ENCODE results near the gene RHOBTB1.

The RHOBTB1 gene

DNA sequence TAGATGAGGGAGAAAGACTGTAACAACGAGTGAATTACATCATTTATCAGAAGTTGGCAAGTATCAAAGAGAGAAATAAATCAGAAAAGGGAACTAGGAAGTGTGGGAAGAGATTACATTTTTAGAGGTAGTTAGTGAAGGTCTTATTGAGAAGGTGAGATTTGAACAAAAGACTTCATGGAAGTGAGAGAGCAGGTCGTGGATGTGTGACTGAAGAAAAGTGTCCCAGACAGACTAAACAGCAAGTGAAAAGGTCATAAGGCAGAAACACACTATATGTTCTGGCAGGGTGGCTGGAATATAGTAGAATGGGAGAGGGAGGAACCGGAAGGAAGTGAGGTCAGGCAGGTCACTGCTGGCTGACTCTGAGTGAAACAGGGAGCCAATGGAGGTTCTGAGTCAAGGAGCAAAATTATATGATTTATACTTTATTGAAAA is 35.7 kb upstream of the RHOBTB1 start:
- H3K4me3 ChIP-seq (ENCODE audit: low read depth, low read length): no peak overlapping the region
- TF ChIP-seq, protein P1, sequence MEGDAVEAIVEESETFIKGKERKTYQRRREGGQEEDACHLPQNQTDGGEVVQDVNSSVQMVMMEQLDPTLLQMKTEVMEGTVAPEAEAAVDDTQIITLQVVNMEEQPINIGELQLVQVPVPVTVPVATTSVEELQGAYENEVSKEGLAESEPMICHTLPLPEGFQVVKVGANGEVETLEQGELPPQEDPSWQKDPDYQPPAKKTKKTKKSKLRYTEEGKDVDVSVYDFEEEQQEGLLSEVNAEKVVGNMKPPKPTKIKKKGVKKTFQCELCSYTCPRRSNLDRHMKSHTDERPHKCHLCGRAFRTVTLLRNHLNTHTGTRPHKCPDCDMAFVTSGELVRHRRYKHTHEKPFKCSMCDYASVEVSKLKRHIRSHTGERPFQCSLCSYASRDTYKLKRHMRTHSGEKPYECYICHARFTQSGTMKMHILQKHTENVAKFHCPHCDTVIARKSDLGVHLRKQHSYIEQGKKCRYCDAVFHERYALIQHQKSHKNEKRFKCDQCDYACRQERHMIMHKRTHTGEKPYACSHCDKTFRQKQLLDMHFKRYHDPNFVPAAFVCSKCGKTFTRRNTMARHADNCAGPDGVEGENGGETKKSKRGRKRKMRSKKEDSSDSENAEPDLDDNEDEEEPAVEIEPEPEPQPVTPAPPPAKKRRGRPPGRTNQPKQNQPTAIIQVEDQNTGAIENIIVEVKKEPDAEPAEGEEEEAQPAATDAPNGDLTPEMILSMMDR (IDR thresholded peaks at IDR 0.05; ENCODE audit: borderline replicate concordance, insufficient read depth, low read depth, low read length): no peak

DNA sequence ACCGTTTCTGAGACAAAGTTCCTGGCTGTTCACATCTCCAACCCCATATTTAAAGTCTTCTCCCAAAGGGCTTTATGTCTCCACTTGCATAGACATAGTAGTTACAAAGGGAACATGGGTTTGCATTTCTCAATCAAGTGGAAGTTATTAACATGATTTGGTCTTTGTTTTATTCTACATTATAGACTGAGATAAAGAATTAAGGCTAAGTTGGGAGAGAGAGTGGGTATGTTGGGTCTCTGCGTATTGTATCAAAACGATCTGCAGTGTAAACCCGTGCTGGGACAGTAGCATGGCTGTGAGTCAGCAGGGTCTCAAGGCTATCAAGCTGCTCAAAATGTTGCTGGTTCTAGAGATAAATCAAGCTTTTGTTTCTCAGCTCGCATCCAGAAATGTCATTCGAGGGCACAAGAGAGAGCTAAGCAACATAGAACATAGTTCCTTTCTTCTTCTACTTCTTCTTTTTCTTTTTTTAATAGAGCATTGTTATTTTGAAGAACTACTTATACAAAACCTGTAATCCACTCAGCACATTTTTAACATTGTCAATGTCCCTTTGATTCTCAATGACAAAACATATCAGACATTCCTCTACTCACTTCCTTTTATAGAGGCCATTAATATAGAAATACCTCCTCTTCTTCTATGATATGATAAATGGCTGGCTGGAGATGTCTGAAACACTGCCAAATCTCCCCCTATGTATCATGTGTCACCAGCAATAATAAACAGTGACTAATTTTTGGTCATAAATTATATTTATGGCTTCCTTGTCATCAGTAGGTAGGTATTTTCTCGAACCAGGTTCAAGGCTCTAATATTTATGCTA is 34.5 kb upstream of the RHOBTB1 start:
- TF ChIP-seq, protein P1 (IDR thresholded peaks at IDR 0.05; ENCODE audit: borderline replicate concordance, insufficient read depth, low read depth, low read length): no peak
- no peak overlapping the region for H3K4me3 ChIP-seq (ENCODE audit: low read depth, low read length)

DNA sequence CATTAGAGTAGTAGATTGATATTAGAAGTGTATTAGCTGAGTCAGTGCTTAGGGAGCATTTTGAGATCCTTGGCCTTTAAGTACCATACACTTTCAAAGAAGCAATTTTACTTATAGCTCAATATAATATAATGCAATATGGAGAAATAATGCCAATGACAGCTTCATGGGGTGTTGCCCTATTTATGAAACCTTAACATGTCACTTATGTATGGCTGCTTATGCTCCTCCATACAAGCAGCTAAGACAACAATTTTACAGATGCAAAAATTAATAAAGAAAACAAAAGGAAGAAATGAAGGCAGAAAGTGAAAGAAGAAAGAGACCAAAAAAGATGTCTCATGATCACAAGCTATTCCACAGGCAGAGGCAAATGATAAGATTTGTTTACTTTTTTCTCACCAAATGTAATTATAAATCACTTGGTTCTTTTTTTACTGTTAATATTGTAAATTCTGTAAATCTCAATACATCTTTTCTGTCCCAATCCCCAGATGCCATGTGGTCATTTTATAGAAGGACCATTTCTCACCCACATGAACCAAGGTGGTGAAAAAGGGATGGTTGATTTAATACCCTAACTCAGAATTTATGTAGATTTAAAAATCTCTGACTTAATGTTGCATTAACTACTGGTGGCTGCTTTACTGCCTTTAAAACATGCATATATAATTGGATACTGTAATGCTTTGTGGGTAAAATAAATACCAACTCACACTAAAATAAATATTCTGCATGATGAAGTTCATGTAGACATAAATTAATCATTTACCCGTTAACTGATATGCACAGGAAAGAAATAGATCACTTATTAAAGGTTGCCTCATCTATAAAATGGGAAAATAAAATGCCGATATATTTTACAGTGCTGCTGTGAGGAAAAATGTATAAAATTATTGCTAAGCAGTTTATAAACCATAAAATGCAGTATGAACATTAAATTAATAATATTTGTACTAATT is 33.5 kb upstream of the RHOBTB1 start:
- TF ChIP-seq, protein P1 (IDR thresholded peaks at IDR 0.05; ENCODE audit: borderline replicate concordance, insufficient read depth, low read depth, low read length): no peak
- no peak overlapping the region for H3K4me3 ChIP-seq (ENCODE audit: low read depth, low read length)

DNA sequence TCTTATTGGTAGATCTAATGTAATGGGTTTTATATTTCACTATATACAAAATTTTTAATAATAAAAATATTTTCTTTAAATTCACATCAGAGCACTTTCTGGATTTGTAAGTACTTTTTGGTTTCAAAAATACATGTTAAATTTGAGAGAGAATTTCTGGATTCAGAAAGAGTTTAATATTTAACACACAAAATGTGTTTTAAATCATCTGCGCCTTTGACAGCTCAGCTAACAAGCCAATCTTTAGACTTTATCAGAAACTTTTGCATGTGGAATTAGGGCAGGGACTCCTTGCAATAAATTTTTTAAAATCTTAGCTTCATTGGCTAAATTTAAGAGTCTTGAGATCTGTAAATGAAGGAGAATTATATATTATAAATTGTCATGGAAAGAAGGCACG is 32.7 kb upstream of the RHOBTB1 start:
- TF ChIP-seq, protein P1 (IDR thresholded peaks at IDR 0.05; ENCODE audit: borderline replicate concordance, insufficient read depth, low read depth, low read length): no peak
- H3K4me3 ChIP-seq (ENCODE audit: low read depth, low read length): no peak overlapping the region

DNA sequence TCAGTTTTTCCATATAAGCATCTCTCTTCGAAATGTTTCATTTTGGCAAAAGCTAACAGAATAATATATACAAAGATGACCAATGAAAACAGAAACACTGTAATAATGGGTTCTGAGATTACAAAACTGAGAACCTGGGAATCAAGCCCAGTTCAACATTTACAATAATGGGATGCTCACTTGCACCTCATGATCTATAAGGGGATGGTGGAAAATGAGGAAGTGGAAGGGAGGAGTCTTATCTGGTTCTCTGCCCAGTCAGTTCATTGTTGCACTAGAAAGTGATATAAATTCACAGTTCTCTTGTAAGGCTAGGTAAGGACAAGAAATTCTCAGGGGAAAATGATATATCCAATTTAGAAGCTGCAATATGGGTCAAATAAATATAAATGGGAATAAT is 31.7 kb upstream of the RHOBTB1 start:
- TF ChIP-seq, protein P1 (IDR thresholded peaks at IDR 0.05; ENCODE audit: borderline replicate concordance, insufficient read depth, low read depth, low read length): no peak

DNA sequence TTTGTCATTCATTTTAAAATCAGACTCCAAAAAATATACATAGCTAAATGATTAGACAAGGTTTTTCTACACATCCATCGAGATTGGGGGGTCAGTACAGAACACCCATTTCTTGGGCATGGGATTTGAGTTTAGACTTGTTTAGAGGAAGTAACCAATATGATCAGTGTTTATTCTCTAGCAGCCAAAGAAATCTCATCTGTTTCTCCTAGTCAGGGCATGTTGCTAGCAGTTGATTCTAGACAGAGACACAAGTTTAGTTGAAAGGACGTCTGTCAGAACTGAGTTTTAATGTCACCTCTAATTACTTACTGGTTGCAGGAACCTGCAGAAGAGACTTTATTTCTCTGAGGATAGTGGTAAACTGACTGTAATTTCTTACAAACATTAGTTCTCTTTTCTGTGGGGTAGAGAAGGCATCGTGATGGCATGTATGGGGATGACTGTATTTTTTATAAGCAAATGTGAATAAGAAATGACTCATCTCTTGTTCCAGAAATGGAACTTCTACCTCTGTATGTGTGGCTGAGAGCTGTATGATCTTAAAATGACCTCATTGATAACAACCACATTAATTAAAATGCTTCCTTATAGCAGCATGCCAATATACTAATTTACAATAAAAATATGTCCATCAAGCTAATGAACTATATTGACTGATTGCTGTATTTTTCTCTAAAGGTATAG is 30.6 kb upstream of the RHOBTB1 start:
- no peak overlapping the region for H3K4me3 ChIP-seq (ENCODE audit: low read depth, low read length)
- TF ChIP-seq, protein P1 (IDR thresholded peaks at IDR 0.05; ENCODE audit: borderline replicate concordance, insufficient read depth, low read depth, low read length): no peak

More for the DNA sequence above, 31.7 kb upstream of the RHOBTB1 start:
- H3K4me3 ChIP-seq (ENCODE audit: low read depth, low read length): no peak overlapping the region

Data from GM12875 (cell line).